ENCODE measurements around the gene NOL3. TPM values are rescaled to one million over a fixed set of nuclear protein-coding genes. Genes with fewer than 3 reads are reported as not detected.

The NOL3 gene
- total and polyA plus RNA-seq, 2 donors, result 5.3 to 66.6 TPM

DNA sequence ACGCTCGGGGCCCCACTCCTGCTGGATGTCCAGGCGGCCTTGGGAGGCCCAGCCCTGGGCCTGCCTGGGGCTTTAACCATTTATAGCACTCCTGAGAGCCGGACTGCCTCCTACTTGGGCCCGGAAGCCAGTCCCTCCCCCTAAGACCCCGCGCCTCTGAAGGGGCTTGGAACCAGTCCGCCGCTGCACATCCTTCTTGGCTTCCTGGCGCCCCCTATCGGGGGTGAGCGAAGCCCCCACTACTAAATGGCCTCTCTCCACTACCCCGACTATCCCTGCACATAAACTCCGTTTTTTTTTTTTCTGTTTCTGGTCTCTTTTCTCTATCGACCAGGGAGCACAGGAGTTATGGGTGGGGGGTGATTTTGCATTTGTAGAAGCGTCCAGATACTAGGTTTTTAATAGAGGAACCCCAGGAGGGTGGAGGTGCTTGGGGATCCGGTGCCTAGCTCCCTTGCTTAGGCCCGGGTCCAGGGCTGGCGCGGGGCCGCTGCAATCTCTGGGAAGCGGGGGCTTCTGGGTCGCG is 633 bp upstream of the NOL3 start:
- no peaks in the 10 kb centered on the region for H3K4me1 ChIP-seq (ENCODE audit: insufficient read depth)

DNA sequence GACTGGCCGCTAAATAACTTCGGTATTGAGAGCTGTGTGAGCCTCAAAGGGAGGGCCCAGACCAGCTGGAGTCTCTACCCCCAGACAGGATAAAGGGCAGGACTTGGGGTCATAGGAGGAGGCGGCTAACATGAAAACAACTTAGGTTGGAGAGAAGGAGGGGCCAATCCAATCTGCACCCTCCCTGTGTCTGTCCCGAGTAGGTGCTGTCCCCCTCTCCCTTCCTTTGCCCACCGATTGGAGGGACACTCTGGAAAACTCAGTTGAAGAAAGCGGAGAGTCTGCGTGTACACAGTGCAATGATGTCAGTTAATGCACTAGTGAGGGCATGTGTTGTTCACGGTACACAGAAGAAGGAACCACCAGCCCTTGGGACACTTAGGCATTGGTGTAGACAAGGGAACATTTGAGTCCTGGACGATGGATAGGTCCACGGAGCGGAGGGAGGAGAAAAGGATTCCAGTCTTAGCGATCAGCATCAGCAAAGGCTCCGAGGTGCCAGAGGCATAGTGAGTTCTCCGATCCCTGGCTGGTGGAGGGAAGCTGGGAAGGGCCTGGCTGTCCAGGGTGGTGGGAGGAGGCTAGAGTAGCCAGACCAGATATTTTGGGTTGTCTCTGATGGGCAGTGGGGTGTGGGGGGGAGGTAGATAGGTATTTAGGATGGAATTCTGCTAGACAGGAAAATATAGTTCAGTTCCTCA is 761 bp downstream of the NOL3 start:
- WGBS, result 36% methylated on average over 14 of the region's 14 CpGs
- no peaks in the 10 kb centered on the region for H3K36me3 ChIP-seq (ENCODE audit: insufficient read depth)
- no peaks in the 10 kb centered on the region for H3K4me1 ChIP-seq (ENCODE audit: insufficient read depth)
- peak overlapping the region; percentile 43 for H3K4me3 ChIP-seq (ENCODE audit: low read depth, low read length)
- H3K27ac ChIP-seq (ENCODE audit: low read depth), result peak overlapping the region; percentile 69
- no peak for DNase-seq (ENCODE audit: extremely low spot score)

More for the DNA sequence above, 633 bp upstream of the NOL3 start:
- no peak for DNase-seq (ENCODE audit: extremely low spot score)
- H3K36me3 ChIP-seq (ENCODE audit: insufficient read depth), result no peaks in the 10 kb centered on the region
- 4% methylated on average over 24 of the region's 24 CpGs for WGBS
- peak overlapping the region; percentile 43 for H3K4me3 ChIP-seq (ENCODE audit: low read depth, low read length)
- H3K27ac ChIP-seq (ENCODE audit: low read depth), result no peak overlapping the region

- WGBS, result 85% methylated on average over 1 of the region's 1 CpG
- Histone ChIP-seq H3K4me1 (ENCODE audit: insufficient read depth) (no peaks in the 10 kb centered on the region), H3K4me3 (ENCODE audit: low read depth, low read length) (no peak overlapping the region), H3K27ac (ENCODE audit: low read depth) (peak overlapping the region; percentile 33), H3K36me3 (ENCODE audit: insufficient read depth) (no peaks in the 10 kb centered on the region)
- no peak for DNase-seq (ENCODE audit: extremely low spot score)
These were observed 3.0 kb downstream of the NOL3 start for GRCh38 chr16:67173323-67173722.

DNA sequence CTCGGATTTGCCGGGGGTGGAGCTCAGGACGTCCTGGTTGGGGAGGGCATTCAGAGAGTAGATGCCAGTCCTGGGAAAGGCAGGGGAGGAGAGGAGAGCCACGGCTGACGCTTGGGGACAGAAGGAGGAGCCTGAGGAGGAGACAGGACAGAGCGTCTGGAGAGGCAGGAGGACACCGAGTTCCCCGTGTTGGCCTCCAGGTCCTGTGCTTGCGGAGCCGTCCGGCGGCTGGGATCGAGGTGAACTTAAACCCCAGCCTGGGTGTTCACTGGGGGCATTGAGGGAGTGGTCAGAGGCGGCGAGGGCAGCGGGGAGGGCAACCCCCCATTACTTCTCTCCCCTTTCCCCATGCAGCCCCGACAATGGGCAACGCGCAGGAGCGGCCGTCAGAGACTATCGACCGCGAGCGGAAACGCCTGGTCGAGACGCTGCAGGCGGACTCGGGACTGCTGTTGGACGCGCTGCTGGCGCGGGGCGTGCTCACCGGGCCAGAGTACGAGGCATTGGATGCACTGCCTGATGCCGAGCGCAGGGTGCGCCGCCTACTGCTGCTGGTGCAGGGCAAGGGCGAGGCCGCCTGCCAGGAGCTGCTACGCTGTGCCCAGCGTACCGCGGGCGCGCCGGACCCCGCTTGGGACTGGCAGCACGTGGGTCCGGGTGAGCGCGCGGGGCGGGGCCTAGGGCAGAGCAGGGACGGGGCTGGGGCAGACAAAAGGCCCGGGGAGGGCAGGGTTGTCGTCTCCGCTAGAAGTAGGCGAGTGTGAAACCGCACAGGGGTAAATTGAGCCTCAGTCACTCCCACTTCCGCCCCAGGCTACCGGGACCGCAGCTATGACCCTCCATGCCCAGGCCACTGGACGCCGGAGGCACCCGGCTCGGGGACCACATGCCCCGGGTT is 3.7 kb downstream of the NOL3 start:
- Histone ChIP-seq H3K4me3 (ENCODE audit: low read depth, low read length) (peak overlapping the region; percentile 34), H3K36me3 (ENCODE audit: insufficient read depth) (no peaks in the 10 kb centered on the region), H3K27ac (ENCODE audit: low read depth) (peak overlapping the region; percentile 66), H3K4me1 (ENCODE audit: insufficient read depth) (no peaks in the 10 kb centered on the region)
- no peak for DNase-seq (ENCODE audit: extremely low spot score)
- 3% methylated on average over 71 of the region's 71 CpGs for WGBS

DNA sequence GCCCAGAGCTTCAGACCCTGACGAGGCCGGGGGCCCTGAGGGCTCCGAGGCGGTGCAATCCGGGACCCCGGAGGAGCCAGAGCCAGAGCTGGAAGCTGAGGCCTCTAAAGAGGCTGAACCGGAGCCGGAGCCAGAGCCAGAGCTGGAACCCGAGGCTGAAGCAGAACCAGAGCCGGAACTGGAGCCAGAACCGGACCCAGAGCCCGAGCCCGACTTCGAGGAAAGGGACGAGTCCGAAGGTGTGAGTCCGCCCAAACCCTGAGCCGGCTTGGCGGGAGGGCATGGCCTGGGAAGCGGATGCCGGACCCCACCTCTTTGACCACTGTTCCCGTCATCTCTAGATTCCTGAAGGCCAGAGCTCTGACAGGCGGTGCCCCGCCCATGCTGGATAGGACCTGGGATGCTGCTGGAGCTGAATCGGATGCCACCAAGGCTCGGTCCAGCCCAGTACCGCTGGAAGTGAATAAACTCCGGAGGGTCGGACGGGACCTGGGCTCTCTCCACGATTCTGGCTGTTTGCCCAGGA is 4.4 kb downstream of the NOL3 start:
- WGBS, result 52% methylated on average over 31 of the region's 31 CpGs
- Histone ChIP-seq H3K4me3 (ENCODE audit: low read depth, low read length) (peak overlapping the region; percentile 34), H3K4me1 (ENCODE audit: insufficient read depth) (no peaks in the 10 kb centered on the region), H3K27ac (ENCODE audit: low read depth) (peak overlapping the region; percentile 40), H3K36me3 (ENCODE audit: insufficient read depth) (no peaks in the 10 kb centered on the region)
- DNase-seq (ENCODE audit: extremely low spot score), result no peak

- Histone ChIP-seq H3K36me3 (ENCODE audit: insufficient read depth) (no peaks in the 10 kb centered on the region), H3K4me1 (ENCODE audit: insufficient read depth) (no peaks in the 10 kb centered on the region), H3K27ac (ENCODE audit: low read depth) (no peak overlapping the region), H3K4me3 (ENCODE audit: low read depth, low read length) (no peak overlapping the region)
- DNase-seq (ENCODE audit: extremely low spot score), result no peak
- 80% methylated on average over 12 of the region's 12 CpGs for WGBS
These were observed 6.3 kb downstream of the NOL3 start for GRCh38 chr16:67176662-67177061.

- Histone ChIP-seq H3K4me3 (ENCODE audit: low read depth, low read length) (peak overlapping the region; percentile 37), H3K27ac (ENCODE audit: low read depth) (peak overlapping the region; percentile 54), H3K4me1 (ENCODE audit: insufficient read depth) (no peaks in the 10 kb centered on the region), H3K36me3 (ENCODE audit: insufficient read depth) (no peaks in the 10 kb centered on the region)
- DNase-seq (ENCODE audit: extremely low spot score), result no peak
- 5% methylated on average over 73 of the region's 73 CpGs for whole genome bisulfite sequencing
These were observed 7.7 kb downstream of the NOL3 start for GRCh38 chr16:67177743-67178699.

DNA sequence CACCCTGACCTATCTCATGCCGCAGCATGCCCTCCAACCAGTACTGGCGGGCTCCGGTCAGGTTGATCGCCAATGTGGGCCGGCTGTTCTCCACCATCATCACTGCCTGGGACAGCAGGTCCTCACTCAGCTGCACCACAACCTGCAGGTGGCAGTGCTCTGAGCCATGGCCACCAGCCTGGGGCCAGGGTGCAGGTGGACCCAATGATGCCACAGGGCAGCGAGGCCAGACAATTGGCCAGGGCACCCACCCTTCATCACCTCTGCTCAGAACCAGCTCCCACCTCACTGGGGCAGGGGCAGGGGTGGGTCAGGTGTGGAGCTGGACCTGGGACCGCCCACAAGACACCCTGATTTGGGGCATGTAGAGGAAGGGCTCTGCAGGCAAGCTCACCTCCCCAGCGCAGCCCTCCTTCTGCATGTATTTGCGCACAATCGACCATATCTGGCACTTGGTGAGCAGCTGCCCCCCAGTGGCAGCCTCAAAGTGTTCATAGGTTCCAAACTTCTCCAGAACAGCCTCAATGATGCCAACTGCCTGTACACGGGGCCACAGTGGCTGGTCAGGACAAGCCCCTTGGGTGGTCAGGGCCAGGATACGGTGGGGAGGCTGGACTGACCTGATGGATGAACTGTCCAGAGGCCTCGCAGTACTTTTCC is 9.2 kb downstream of the NOL3 start:
- H3K4me1 ChIP-seq (ENCODE audit: insufficient read depth), result no peaks in the 10 kb centered on the region
- H3K27ac ChIP-seq (ENCODE audit: low read depth), result no peak overlapping the region
- 91% methylated on average over 13 of the region's 13 CpGs for WGBS

DNA sequence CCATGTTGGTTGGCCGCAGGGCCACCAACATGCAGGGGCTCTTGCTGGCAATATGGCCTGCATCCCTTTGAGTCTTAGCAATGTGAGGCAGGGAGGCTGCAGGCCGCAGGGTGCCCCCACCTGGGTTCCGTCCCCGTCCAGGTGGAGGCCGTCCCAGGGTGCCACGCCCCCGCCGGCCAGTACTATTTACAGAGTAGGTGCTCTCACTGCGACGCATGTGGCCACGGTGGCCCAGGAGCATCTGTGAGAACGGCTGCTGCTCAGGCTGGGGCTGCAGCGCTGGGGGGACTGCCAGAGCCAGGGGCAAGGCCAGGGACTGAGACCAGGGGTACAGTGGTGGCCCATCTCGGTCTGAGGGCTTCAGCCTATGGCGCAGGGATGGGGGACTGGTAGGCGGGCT is 9.8 kb downstream of the NOL3 start:
- Histone ChIP-seq H3K4me3 (ENCODE audit: low read depth, low read length) (no peak overlapping the region), H3K27ac (ENCODE audit: low read depth) (no peak overlapping the region), H3K36me3 (ENCODE audit: insufficient read depth) (no peaks in the 10 kb centered on the region), H3K4me1 (ENCODE audit: insufficient read depth) (no peaks in the 10 kb centered on the region)
- WGBS, result 94% methylated on average over 16 of the region's 16 CpGs
- DNase-seq (ENCODE audit: extremely low spot score), result no peak

More for the DNA sequence above, 9.2 kb downstream of the NOL3 start:
- Histone ChIP-seq H3K4me3 (ENCODE audit: low read depth, low read length) (no peak overlapping the region), H3K36me3 (ENCODE audit: insufficient read depth) (no peaks in the 10 kb centered on the region)
- DNase-seq (ENCODE audit: extremely low spot score), result no peak

DNA sequence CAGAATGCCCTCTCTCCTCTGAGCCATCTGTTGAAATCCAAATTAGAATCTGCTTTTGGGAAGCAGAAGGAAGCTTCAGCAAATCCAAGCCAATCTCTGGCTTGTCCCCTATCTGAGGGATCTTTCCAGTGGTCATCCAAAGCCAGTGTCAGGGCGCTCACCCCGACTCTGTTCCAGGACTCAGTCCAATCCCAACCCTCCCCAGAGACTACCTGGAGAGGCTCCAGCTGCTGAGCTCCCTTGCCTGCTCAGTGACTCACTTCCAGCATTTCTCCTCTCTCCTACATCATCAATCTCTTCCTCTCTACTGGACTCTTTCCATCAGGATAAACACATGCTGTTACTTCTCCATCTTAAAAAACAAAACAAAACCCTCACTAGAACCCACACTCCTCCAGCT is 11.0 kb downstream of the NOL3 start:
- 24% methylated on average over 2 of the region's 2 CpGs for WGBS

DNA sequence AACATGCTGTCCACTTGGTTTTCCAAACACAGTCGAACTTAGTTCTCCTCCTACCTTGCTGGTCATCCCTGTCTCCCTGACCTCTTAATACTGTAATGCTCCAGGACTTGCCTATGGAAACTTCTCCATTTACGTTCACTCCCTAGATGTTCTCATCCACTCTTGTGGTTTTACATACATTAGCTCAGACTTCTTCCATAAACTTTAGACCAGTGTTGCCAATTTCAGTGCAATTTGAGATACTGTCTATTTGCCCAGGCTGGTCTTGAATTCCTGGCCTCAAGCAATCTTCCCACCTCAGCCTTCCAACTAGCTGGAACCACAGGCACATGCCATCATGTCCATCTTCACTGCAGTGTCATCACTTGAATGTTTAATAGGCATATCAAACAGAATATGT is 11.9 kb downstream of the NOL3 start:
- Histone ChIP-seq H3K36me3 (ENCODE audit: insufficient read depth) (no peaks in the 10 kb centered on the region), H3K4me1 (ENCODE audit: insufficient read depth) (no peaks in the 10 kb centered on the region), H3K4me3 (ENCODE audit: low read depth, low read length) (no peak overlapping the region), H3K27ac (ENCODE audit: low read depth) (no peak overlapping the region)
- no peak for DNase-seq (ENCODE audit: extremely low spot score)
- WGBS, result 90% methylated on average over 2 of the region's 2 CpGs

More for the DNA sequence above, 11.0 kb downstream of the NOL3 start:
- H3K27ac ChIP-seq (ENCODE audit: low read depth), result no peak overlapping the region
- DNase-seq (ENCODE audit: extremely low spot score), result no peak
- no peaks in the 10 kb centered on the region for H3K4me1 ChIP-seq (ENCODE audit: insufficient read depth)
- H3K36me3 ChIP-seq (ENCODE audit: insufficient read depth), result no peaks in the 10 kb centered on the region
- H3K4me3 ChIP-seq (ENCODE audit: low read depth, low read length), result no peak overlapping the region

DNA sequence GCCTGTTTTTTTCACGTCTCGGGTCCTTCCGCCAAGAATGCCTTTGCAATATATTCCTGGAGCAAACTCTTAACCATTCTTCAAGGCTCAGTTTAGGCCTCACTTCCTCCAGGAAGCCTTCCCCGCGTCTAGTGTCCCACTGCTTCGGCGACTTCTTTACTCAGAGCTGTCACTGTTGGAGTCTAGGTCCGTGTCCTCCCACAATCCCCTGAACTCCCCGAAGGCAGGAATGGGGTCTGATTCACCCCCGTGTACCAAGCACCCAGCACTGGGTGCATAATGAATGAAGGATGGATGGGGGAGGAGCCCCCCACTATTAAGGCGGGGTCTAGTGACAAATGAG is 12.9 kb downstream of the NOL3 start:
- WGBS, result 6% methylated on average over 11 of the region's 11 CpGs
- DNase-seq (ENCODE audit: extremely low spot score), result no peak
- Histone ChIP-seq H3K36me3 (ENCODE audit: insufficient read depth) (no peaks in the 10 kb centered on the region), H3K27ac (ENCODE audit: low read depth) (no peak overlapping the region), H3K4me1 (ENCODE audit: insufficient read depth) (no peaks in the 10 kb centered on the region), H3K4me3 (ENCODE audit: low read depth, low read length) (no peak overlapping the region)
